Stimulated activated CD8-positive, alpha-beta memory T cell treated with anti-CD3 and anti-CD28 coated beads, Interleukin-2, amount 100 ng/mL, for 48 hours (primary cell): Measurements from ENCODE around the gene COL4A4.
"Not testable (repeated sequence)": the region's sequence is repeated elsewhere in the genome, so short reads cannot be mapped to it uniquely, and the experiment has no call there.

ENCODE experiments used
- DNase-seq, 2 donors: peaks; one replicate each; pipeline ENCODE4 v3.0.0-alpha.2; 2020; ENCODE audit warnings: low read depth in 2 of 2

Gene COL4A4

DNA sequence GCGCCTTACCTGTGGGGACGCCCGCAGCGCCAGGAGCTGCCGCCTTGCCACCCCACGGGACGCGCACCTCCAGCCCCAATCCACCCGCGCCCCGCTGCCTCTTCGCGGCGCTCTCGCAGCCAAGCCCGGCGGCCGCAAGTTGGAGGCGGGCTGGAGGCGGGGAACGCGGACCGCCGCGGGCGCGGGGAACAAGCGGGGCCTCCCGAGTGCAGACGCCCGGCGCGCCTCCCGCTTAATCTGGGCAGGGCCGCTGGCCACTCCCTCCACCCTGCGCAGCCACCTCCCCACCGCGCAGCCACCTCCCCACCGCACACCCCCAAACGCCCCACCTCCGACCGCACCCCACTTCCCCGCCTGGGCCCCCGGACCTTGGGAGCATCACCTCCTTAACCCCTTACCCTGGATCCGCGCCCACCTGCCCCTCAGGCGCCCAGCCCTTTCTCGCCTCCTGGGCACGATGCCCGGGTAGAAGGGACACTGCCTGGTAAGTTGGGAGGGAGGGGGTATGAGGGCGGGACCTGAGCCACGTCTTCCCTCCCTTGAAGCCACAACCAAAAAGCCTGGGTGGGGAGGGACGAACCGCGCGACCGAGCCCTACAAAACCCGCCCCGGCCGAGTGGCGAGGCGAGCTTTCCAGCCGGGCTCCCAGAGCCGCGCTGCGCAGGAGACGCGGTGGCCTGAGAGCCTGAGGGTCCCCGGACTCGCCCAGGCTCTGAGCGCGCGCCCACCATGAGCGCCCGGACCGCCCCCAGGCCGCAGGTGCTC is at the start of gene COL4A4, which contains the start of gene COL4A3:
TSS of gene COL4A4 (minus strand) at position 208 of the 765 bp plus-strand sequence. CDS start 16,722 bp downstream, outside the sequence.
TSS of gene COL4A3 (plus strand) at position 627 of the 765 bp plus-strand sequence. CDS start at position 730, 103 bp downstream.
- DNase-seq = no peak

DNA sequence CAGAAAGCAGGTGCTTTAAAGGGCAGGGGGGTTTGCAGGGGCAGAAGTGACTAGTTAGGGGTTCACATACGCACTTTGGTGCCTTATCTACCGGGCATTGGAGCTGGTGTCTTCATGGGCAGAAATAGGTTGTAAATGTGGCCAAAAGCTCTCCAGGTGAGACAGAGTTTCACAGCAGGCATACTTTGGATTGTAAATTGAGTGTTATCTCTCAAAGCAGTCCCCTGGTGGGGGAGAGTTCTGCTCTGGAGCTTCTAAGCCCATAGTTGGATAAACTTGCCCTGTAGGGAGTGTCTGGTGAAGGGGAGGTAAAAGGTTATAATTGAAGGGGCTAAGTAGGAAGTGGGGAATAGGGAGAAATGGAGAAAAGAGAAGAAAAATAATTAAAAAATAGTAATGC is 43.6 kb upstream of the COL4A4 start:
- DNase-seq = no peak

DNA sequence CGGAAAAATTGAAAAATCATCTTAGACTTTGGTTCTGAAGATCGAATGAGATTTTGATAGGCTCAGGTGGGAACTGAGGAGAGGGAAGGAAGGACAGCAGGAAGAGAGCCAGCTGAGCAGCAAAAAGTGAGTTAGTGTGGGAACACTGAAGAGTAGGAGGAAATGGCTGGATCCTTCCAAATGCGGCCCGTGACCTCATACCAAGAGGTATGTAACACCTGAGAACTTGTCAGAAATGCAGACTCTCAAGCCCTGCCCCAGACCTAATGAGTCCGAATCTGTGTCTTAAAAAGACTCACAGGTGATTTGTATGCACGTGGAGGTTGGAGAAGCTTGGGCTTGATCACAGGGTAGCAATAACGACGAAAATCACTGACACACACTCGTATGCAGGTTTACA is 42.4 kb upstream of the COL4A4 start:
- no peak for DNase-seq

DNA sequence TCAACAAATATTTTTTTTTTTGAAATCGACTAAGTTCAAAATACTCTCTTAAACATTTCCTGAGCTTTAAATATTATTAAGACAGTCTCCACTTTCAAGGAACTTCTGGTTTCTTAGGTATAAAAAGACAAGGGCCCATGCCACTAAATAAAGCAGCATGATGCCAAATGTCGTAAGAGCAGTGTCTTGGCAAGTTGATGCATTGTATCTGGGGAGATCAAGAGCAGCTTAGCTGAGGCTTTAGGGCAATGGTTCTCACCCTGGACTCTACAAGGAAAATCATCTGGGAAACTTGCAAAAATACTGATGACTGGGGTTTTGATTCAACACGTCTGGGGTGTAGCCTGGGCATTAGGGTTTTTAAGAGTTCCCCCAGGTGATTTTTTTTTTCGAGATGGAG is 41.7 kb upstream of the COL4A4 start:
- no peak for DNase-seq

DNA sequence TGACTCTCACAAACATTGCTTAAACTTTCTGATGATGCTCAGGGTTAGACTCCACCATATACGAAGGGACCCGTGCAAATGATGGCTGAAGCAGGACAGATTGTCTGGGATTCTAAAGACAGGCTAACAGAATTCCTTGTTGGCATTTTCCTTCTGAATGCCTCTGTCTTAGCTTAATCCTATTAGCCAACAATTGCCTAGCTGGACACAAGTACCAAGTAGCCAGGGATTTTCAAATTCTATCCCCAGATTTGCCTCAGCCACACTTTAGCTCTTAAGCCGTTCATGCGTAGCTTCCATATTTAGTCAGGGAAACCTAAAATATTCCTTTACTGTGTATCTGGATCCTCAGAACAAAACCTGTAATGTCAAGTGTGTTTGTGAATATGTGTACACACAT is 40.4 kb upstream of the COL4A4 start:
- no peak for DNase-seq

DNA sequence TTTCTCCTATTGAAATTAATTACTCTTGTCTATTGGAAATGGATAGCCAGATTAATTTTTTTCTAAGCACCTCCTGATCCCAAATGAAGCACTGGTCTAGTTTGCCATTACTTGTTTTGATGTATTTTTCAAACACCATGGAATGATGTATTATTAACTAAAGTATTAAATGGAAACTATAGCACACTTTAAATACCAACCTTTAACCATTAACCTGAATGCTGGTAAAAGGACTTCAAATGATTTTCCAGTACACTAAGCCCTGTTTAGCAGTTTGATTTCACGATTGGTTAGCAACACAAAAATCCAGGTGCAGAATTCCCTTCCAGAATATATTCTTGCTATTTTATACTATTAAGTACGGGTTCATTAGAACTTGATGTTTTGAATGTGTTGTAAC is 37.8 kb upstream of the COL4A4 start:
- DNase-seq = no peak

DNA sequence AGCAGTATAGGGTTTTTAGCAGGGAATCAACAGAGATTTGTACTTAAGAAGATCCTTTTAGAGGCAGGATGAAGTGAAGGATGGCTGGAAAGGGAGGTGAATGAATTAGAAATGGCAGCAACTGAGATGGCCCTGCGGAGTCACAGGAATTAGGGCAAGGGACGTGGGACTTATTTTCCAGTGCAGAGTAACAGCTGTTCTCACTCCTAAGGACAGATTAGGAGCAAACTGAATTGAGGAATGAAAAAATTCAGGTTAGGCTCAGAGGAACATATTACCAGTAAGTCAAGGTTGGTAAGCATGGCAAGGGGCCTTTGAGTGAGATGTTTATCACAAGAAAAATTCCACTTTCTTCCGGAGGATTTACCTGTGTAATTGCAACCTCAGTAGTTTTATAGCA is 34.9 kb upstream of the COL4A4 start:
- no peak for DNase-seq

DNA sequence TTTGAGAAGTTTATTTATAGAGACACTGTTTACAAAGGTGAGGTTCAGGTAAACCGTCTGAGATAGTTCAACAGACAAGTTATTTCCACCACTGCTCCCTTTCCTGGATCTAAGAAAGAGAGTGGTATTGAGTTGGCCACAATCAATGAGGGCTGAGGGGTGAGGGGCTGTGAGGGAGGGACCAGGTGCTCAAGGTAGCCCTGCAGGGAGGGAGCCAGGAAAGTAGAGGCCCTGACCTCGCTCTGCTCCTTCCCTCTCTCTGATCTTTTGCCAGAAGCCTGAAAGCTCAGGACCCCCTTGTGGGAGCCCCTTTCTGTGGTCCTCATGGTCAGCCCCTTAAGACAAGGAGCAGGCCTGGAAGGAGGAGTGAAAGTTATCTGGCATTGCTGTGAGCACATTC is 30.2 kb upstream of the COL4A4 start:
- no peak for DNase-seq

DNA sequence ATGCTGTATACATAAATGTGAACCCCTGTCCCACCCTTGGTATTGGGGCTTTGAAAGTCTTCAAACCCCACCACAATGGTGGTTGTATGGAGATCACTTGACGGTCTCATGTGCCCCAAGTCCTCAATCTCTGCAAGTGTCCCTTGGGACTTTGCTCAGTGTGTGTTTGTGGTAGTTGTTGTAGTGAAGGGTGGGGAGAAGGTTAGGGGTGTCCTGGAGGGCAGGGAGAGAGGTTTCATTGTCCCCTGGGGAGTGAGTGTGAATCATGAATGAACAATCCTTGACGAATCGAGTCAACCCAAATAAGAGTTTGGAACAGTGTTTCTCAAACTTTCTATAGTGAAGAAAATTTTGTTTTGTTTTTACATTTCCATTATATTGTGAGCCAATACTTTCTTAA is 28.5 kb upstream of the COL4A4 start:
- no peak for DNase-seq

DNA sequence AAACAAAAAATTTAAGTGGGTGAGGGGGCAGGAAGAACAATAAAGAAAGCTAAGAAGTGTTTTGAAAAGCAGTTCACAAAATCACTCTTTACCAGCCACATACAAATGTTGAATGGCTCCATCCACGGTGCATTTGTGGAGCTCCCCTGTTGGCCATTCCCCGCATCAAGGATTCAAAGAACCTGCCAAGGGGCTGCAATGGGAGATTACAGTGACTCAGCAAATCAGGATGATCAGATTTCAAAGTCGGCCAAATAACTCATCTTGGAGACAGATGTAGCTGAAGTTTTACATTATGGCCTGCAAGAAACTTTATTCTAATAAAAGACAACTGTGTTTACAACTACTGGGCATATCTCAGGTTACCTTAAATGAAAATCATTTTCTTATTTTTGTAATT is 27.4 kb upstream of the COL4A4 start:
- DNase-seq = no peak

DNA sequence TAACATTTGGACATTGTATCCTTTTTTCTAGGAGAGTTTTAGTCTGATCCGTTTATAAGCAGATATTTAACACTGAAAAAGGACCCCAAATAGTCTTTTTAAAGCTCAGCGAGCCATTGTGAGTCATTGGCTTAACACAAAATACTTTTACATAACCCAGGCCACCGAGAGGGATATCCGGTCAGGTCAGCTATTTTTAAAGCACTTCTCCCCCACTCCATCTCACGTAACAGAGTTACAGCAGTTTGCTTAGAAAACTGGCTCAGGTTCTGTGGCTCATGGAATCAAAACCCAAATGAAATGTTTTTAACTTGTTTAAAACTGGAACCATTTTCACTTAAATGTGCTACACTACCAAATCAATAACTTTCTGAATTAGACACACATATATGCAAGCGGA is 24.3 kb upstream of the COL4A4 start:
- DNase-seq = no peak

DNA sequence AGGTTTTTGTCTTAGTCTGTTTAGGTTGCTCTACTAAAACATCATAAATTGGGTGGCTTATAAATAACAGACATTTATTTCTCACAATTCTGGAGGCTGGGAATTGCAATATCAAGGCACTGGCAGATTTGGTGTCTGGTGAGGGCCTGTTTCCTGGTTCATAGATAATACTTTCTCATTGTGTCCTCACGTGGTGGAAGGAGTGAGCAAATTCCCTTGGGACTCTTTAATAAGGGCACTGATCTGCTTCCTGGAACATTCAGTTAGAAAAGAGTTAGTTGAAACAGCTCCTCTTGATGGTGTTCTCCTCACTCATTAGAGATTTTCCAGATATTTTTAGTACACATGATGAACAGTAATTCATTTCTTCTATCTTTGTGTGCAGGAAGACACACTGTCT is 22.7 kb upstream of the COL4A4 start:
- DNase-seq = no peak

DNA sequence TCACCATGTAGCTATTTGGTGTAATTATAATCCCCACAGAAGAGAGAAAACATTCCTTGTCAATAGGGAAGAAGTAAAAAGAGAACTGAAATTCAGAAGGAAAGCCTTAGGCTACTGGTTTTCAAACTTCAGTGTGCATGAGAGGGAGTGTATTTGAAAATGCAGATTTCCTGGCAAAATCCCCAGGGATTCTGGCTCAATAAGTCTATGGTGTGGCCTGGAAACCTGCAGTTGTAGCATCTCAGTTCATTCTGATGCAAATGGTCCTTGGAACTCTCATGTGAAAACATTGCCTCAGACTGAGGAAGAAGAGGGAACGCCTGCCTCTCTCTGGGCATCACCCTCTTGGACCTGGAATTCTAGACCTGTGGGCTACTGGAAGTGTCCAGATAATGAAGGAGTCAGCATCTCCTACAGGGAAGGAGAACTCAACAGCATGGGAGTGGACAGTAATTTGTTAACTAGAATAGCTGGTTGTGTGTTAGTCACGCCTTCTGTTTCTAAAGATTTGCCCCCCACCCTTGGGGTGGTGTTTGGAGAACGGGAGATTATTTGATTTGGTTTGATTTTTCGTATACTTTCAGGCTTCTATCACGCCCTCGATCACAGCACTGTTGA is 21.7 kb upstream of the COL4A4 start:
- no peak for DNase-seq

DNA sequence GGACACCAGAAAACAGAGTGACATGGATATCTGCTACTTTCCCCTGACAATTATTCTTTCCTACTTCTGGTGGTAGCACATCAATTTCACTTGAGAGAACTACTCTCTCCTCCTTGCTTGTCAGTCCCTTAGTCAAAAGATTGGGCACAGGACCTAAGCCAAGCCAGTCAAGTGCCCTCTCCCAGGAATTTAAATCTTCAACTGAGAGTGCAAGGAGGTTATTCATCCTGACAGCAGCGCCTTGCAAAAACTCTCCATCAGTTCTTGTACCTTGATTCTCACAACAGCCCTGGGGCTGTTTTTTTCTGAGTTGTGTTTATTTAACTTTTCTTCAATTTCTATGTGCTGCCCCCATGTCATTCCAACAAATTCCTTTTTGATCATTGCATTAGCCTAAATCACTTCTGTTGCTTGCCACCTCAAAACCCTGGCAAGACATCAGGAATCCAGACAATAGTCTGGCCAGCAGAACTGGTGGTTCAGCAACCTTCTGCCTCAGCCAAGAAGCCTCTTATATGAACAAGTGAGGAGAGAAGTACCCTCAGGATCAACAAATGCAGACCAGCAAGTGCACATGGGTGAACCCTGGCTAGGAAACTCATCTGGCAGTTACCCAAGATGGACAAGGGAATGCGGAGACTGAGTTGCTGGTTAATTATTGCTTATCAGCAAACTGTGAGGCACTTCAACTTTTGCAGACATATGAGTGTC is 19.8 kb upstream of the COL4A4 start:
- no peak for DNase-seq

DNA sequence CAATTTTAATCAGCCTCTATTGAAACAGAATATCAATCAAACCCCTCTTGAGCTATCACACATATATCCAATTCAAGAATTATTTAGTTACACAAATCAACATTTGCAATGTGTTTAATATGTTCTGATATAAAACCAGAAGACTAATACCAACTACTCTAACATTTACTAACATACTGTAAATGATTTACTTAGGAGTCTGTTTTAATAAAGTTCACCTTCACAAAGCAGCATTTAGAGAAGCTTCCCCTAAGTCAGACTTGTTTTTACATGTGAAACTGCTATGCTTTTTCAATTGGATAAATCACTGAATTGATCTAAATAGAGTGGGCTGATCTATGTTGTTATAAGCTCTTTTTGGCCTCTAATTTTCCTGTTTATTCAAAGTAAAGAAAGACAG is 18.8 kb upstream of the COL4A4 start:
- DNase-seq = no peak

DNA sequence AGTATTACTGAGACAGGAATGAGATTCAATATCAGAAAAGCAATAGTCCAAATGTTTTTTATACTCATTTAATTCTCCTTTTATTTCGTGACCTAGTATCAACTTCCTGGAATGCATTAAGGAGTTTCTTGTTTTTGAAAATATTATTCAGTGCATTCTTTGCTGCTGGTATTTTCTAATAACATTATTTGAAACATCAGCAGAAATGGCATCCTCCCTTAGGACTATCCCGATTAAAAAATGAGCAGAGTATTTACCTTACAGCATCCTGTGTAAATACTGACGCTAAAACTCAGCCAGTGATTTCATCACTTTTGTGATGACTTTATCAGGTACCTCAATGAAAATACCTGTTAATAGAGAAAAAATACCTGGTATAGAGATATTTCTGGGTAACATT is 16.8 kb upstream of the COL4A4 start:
- DNase-seq = no peak

DNA sequence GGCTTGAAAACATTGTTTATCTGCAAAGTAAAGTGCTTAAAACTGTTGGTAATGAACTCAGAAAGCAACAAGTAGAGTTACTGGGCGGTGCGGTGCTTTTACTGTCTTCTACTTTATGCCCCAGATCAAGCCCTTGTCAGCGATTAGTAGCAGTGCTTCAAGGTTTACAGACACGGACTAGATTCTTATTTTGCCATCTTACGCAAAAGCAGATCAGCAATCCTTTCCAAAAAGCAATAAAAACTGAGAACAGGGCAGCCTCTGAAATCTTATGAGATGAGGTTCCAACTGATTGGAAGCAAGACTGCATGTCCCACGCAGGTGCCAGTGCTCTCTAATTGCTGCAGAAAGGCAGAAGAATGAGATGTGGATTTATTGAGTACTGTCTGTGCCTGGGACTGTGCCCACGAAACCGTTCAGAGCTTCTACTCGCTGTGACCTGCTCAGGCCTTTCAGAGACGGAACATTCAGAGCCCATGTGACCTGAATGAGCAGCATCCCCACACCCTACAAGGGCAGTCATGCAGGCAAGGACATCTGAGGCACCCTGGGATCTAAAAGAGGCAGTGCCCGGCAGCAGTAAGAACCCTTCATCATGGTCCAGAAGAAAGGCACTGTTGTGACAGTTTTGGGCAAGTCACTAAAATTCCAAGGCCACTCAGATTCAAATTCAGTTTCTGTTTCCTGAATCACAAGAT is 16.1 kb upstream of the COL4A4 start:
- DNase-seq = no peak

DNA sequence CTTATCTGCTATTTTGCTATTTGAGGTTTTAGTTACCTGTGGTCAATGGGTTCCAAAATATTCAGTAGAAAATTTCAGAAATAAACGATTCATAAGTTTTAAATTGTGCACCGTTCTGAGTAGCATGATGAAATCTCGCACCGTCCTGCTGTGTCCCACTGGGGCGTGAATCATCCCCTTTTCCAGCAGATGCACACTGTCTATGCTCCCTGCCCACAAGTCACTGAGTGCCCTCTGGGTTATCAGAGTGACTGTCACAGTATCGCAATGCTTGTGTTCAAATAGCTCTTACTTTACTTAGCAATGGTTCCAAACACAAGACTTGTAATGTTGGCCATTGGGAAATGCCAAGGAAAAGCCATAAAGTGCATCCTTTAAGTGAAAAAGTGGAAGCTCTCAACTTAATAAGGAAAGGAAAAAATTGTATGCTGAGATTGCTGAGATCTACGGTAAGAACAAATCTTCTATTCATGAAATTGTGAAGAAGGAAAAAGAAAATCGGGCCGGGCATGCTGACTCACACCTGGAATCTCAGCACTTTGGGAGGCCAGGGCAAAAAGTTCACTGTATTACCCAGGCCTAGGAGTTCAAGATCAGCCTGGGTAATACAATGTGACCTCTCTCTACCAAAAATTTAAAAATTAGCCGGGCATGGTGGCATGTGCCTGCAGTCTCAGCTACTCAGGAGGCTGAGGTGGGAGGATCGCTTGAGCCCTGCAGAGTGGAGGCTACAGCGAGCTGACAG is 13.8 kb upstream of the COL4A4 start:
- DNase-seq = no peak

DNA sequence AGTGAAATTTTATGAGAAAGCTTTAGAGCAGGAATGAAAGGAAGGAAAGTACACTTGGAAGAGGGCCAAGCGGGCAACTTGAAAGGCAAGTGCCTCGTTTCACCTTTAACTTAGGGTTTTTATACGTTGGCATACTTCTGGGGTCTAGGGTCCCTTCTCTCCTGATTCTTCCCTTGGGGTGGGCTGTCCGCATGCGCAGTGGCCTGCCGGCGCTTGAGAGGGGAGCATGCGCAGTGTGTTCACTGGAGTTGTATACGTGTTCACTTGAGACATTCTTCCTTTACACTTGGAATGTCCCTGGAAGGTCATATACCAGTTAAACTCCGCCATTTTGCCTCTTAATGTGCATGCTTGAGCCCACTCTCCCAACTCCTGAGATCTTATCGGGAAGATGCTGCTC is 7.8 kb upstream of the COL4A4 start:
- DNase-seq = not testable (repeated sequence)

DNA sequence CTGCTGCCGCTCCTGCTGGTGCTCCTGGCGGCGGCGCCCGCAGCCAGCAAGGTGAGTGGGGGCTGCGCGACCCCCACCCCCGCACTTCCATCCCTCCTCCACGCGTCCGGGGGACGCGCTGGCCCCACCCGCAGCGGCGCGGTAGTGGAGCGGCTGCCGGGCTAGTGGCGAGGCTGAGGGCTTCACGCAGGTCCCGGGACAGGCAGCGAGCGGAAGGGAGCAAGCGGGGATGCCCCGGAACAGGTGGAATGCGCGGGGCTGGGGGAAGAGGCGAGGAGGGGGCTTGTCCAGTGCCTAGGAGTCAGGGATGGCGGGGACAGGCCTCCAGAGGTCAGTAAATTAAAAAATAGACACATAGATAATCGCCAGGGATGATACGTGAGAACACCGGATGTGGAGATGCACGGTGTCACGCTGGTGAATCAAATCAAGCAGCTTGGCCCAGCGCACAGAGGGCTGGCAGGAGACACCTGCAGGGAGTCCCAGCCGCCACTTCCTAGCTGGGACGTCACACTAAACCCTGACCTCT is 822 bp upstream of the COL4A4 start:
- no peak for DNase-seq

DNA sequence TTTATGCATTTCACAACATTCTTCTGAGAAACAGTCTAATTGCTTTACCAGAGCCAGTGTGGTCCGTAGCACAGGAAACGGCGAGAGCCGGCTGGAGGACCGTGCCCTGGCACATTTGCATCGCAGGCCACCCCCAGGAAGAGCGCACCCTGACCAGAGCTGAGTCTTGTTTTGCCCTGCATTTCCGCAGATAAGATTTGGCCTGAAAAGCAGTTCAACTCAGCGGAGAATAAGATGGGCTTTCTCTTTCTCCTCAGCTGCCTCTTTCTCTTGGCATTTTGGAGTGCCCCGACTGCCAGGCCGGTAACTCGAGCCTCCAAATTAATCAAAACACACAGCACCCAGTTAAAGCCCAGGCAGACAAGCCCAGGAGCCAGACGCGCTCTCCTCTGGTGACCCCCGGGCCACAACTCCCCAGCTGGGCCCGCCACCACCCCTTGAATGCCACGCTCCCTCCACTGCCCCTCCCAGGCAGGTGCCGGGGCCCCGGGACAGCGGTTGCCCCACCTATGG is 464 bp downstream of the COL4A4 start:
- no peak for DNase-seq
